Measurements from ENCODE around the gene IL24.

- TF ChIP-seq CTCF (conservative IDR thresholded peaks at IDR 0.05 in 1 of 2, IDR thresholded peaks at IDR 0.05 in 1 of 2; ENCODE audit: low read depth in 1 of 2, low read length in 2 of 2) (no peak), EZH2 (IDR thresholded peaks at IDR 0.05; ENCODE audit: low read length, missing control alignments) (no peak)
These were observed 41.9 kb downstream of the IL24 start for GRCh38 chr1:206939131-206939530.
